PC-3 (cell line): ENCODE measurements around the gene MYO5B.

Experiments
- EZH2phosphoT487 ChIP-seq: fragments of 300-600 bp; sonication (generic); IDR thresholded peaks from 2 replicates; pipeline ENCODE4 v1.6.1; 2018; ENCODE audit warnings: mild to moderate bottlenecking, antibody characterized with exemption, low read length, borderline replicate concordance
- TF ChIP-seq, protein P1 (sequence below): fragments of 300-600 bp; sonication (generic); conservative IDR thresholded peaks from 2 replicates; pipeline ENCODE4 v1.5.1; 2017; ENCODE audit warnings: antibody characterized with exemption, low read depth, mild to moderate bottlenecking, low read length

DNA sequence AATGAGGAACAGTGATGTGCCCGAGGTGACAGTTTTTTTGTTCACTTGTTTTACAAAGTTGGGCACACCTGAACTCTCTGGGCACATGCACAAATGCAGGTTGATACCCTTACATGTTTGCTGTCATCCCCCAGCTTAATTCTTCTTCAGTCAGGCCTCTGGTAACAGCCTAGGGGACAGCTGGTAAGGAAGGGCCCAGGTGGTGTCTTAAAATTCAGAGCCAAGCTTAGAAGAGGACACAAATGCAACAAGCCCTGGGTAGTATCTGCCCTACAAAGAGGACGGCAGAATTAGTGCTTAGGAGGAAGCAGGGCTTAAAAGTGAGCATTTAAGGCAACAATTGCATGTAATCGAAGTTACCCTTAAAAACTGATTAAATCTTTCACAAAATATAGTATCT, 209.7 kb downstream of the MYO5B start:
- TF ChIP-seq, protein P1, sequence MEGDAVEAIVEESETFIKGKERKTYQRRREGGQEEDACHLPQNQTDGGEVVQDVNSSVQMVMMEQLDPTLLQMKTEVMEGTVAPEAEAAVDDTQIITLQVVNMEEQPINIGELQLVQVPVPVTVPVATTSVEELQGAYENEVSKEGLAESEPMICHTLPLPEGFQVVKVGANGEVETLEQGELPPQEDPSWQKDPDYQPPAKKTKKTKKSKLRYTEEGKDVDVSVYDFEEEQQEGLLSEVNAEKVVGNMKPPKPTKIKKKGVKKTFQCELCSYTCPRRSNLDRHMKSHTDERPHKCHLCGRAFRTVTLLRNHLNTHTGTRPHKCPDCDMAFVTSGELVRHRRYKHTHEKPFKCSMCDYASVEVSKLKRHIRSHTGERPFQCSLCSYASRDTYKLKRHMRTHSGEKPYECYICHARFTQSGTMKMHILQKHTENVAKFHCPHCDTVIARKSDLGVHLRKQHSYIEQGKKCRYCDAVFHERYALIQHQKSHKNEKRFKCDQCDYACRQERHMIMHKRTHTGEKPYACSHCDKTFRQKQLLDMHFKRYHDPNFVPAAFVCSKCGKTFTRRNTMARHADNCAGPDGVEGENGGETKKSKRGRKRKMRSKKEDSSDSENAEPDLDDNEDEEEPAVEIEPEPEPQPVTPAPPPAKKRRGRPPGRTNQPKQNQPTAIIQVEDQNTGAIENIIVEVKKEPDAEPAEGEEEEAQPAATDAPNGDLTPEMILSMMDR = no peak
- TF ChIP-seq EZH2phosphoT487 = no peak
